MM.1S (cell line): ENCODE data around the gene PLA2G6.

Experiments
- CTCF ChIP-seq: fragments of 300-600 bp; sonication (generic); IDR thresholded peaks from 2 replicates; pipeline ENCODE4 v1.5.1; 2016; ENCODE audit warnings: antibody characterized with exemption, low read length, mixed read lengths
- EZH2 ChIP-seq: fragments of 300-600 bp; sonication (generic); optimal IDR thresholded peaks from 2 replicates; pipeline ENCODE3; 2017; ENCODE audit warnings: low read depth, mild to moderate bottlenecking, antibody characterized with exemption, low read length, mixed read lengths

GRCh38 chr22:38226853-38227649 is 45.4 kb upstream of the PLA2G6 start:
- TF ChIP-seq CTCF, result no peak
- TF ChIP-seq EZH2, result no peak
